ENCODE results near the gene ZNF423.

ZNF423 gene

GRCh38 chr16:49528060-49528865 is 327.6 kb downstream of the ZNF423 start:
- TF ChIP-seq CTCF (IDR thresholded peaks at IDR 0.05; ENCODE audit: low read depth, low read length), result no peak
- no peak for DNase-seq (ENCODE audit: extremely low read depth, low read depth)

DNA sequence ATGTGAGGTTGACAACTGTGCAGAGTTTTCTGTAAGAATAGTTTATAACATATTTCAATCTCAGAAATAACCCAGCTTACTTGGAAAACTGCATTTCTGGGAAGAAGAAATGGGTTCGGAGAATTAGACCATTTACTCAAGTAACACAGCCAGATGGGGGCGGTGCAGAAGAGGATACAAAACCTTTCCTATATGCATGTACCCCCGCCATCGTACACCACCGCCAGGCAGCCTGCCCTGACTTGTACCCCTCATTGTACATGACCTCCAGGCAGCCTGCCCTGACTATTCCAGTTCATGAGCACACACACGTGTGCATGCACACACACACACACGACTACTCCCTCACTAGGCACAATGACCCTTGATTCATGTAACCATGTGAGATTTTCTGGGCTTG is 328.3 kb downstream of the ZNF423 start:
- DNase-seq (ENCODE audit: extremely low read depth, low read depth), result no peak
- TF ChIP-seq CTCF (IDR thresholded peaks at IDR 0.05; ENCODE audit: low read depth, low read length), result no peak

- no peak for DNase-seq (ENCODE audit: extremely low read depth, low read depth)
Measured at GRCh38 chr16:49526860-49527365, 329.0 kb downstream of the ZNF423 start.

DNA sequence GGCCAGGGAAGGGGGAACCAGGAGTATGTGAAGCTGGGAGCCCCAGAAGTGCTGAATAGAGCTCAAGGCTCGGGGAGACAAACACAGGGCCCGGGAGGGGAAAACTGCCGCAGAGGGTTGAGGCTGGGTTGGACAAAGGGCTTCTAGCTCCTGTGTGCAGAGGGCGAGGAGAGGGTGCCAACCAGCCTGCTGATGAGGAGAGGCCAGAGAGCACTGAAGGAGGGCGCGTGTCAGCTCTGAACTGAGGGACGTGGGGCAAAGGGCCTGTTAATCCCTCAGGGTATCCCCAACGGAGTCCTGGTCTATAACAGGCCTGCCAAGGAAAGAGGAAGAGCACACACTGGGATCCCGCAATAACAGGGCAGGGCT is 331.0 kb downstream of the ZNF423 start:
- DNase-seq (ENCODE audit: extremely low read depth, low read depth), result no peak
- no peak for TF ChIP-seq CTCF (IDR thresholded peaks at IDR 0.05; ENCODE audit: low read depth, low read length)

More at GRCh38 chr16:49526860-49527365, 329.0 kb downstream of the ZNF423 start:
- TF ChIP-seq CTCF (IDR thresholded peaks at IDR 0.05; ENCODE audit: low read depth, low read length), result no peak

DNA sequence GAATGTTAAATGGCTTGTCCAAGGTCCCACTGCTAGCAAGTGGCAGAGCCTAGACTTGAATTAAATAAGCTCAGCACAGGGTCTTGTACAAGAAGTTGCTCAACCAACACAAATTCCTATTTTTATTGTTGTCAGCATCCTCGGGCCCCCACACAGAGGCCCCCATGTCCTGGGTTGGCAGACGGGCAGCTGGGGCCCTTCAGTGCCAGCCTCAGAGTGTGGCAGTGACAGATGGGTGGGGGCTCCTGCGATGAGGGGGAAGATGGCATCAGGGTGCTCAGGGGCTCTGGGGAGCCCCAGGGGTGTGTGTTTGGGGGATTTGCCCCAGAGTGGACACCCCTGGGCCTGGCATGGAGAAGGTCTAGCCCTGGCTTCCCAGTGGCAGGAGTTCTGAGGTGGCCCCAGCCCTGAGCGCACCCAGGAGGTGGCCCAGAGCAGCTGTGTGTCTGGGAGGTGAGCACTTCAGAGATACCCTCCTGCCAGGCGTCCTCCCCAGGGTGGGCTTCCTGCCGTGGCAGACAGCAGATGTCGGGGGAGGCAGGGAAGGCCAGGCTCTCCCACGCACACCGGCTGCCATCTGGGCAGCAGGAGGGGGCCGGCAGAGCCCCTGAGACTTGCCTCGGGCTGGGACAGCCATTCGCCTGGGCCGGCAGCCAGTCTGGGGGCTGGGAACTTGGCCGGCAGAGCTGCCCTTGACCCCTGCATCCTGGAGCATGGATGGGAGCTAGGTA is 331.5 kb downstream of the ZNF423 start:
- DNase-seq (ENCODE audit: extremely low read depth, low read depth), result no peak
- no peak for TF ChIP-seq CTCF (IDR thresholded peaks at IDR 0.05; ENCODE audit: low read depth, low read length)

GRCh38 chr16:49523435-49524159 is 332.3 kb downstream of the ZNF423 start:
- TF ChIP-seq CTCF (IDR thresholded peaks at IDR 0.05; ENCODE audit: low read depth, low read length), result no peak
- DNase-seq (ENCODE audit: extremely low read depth, low read depth), result no peak

Measured in AG09319 (cell line).